ENCODE data around the gene RNASE13.

Gene RNASE13

DNA sequence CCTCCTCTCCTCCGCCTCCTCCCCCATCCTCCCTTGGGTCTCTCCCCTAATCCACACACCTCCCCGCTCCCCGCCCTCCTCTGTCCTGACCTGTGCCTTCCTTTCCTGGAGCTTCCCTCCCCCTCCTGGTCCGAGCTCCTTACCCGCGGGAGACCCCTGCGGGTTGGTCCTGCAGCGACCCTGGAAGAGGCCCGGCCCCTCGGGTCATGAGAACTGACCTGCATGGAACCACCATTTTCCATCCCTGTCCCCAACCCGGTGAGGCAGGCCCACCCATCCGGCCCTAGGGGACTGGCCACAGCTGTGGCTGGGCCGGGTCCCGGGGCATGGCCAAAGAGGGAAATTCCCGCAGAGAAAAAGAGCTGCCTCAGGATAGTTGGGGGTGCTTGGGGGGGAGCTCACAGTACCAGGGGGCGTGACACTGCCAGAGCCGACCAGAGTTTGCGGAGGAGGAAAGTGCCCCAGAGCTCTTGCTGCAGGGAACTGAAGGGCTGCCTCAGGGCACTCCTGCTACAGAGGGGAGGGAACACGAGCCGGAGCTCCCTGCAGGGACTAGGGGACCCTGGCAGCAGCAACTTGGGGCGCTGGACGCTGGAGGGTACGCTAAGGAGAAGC, 36.1 kb upstream of the RNASE13 start:
- H3K27ac Mint-ChIP-seq = peak overlapping the region; percentile 5
- H3K4me1 Mint-ChIP-seq (ENCODE audit: low read depth) = peaks cover 19% of the 10 kb centered on the region

DNA sequence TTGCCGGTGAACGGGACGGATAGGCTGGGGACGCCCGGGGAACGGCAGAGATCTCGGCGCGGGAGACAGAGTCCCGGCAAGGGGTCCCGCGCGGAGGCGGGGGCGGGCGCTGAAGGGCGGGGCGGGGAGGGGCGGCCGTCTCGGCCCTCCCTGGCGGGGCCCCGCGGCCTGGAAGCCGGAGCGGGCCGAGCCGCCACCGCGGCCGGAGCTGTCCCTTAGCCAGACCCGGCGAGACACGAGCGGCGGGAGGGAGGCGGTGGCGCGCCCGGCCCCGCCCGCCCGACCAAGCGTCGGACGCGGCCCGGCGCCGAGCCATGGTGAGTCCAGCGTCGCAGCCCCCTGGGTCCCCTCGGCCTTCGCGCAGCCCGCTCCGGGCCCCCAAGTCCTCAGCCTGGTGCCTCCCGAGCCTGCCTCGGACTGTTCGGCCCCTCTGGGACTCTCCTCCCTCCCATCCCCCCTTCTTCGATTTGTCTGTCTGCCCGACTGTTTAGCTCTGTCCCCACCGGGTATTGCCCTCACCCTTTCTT, 35.5 kb upstream of the RNASE13 start, which contains the start of gene ARHGEF40:
Gene ARHGEF40, plus strand, starts transcription at position 222 of the 527 bp plus-strand sequence. Its CDS starts 93 bp downstream, at position 315.
- H3K4me3 Mint-ChIP-seq = peak within 1 kb of the TSS; percentile 65
- no peaks in the 10 kb centered on the region for H3K9me3 Mint-ChIP-seq
- no peaks in the 10 kb centered on the region for H3K36me3 Mint-ChIP-seq (ENCODE audit: low read depth)
- peaks cover 80% of the 10 kb centered on the region for H3K27me3 Mint-ChIP-seq (ENCODE audit: low read depth)
- peaks cover 19% of the 10 kb centered on the region for H3K4me1 Mint-ChIP-seq (ENCODE audit: low read depth)
- H3K27ac Mint-ChIP-seq = peak within 1 kb of the TSS; percentile 5

More for the DNA sequence above, 36.1 kb upstream of the RNASE13 start:
- no peaks in the 10 kb centered on the region for H3K9me3 Mint-ChIP-seq
- H3K36me3 Mint-ChIP-seq (ENCODE audit: low read depth) = no peaks in the 10 kb centered on the region
- H3K4me3 Mint-ChIP-seq = peak overlapping the region; percentile 65
- peaks cover 74% of the 10 kb centered on the region for H3K27me3 Mint-ChIP-seq (ENCODE audit: low read depth)

DNA sequence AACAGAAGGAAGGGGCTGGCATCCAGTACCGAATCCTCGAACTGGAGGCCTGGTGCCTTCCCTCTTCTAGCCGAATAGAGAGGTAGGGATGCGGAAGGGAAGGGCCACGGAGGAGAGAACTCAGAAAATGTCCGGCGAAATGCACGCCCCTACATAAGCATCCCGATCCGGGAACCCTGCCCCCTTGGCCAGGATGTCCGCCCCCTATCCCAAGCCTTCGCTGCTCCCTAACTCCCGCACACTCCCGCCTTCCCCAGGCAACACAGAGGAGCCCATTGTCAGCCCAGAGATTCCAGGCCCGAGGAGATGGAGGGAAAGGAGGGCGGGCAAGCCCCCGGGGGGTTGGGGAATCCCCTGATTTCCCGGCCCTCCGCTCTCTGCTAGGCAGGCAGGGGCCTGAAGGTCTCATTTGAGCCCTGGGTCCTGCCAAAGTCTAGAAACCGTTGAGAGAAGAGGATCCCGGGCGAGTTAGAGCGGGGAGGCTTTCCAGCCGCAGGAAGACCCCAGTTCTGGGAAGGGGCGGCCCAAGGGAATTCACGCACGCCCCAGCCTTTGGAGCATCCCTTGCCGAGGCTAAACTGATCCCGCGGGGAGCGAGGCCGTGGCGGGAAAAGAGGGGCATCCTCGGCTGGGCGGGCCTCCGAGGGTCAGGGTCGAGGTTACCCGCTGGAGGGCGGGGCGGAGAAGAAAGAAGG, 34.9 kb upstream of the RNASE13 start:
- Mint-ChIP-seq H3K9me3 (no peaks in the 10 kb centered on the region), H3K4me1 (ENCODE audit: low read depth) (peaks cover 19% of the 10 kb centered on the region), H3K4me3 (peak overlapping the region; percentile 61), H3K27me3 (ENCODE audit: low read depth) (peaks cover 83% of the 10 kb centered on the region), H3K27ac (no peak overlapping the region), H3K36me3 (ENCODE audit: low read depth) (no peaks in the 10 kb centered on the region)

DNA sequence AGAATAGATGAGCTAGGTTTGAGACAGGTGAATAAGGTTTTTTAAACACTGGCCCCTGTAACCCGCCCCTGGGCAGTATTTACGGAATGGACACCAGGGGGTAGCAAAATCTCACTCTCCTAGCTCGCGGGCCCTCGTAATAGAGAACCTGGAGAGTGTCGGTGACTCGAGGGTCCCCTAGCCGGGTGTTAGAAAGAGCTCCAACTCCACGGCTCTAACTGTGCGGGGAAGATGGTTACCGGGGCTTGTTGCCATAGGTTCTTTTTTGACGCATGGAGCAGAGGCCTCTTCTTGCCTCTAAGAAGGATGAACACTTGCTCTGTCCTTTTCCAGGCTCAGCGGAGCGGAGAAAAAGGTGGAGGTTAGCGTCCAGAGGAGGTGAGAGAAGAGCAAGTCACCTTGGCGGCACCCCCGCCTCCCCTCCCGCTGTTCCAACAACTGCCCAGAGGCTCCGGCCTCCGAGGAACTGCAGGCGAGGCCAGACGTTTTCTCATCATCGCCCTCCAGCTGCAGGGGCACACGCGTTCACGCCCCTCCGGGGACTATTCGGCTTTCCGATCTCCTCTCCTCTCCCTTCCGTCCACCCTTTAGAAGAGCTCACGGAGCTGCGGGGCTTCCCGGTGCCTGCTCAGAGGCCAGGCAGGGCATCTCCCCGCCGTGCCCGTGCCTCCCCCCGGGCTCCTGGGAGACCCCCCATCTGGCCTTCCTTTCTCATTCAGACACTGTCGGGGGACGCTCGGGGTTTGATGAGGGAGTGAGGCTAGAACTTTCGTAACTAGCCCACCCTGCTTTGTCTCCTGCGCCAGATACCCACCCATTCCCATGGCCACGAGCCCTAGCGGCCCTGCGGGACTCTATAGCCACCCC, 34.1 kb upstream of the RNASE13 start:
- Mint-ChIP-seq H3K9me3 (no peaks in the 10 kb centered on the region), H3K4me3 (peak overlapping the region; percentile 21), H3K27ac (no peak overlapping the region), H3K27me3 (ENCODE audit: low read depth) (peaks cover 81% of the 10 kb centered on the region), H3K36me3 (ENCODE audit: low read depth) (no peaks in the 10 kb centered on the region), H3K4me1 (ENCODE audit: low read depth) (peaks cover 19% of the 10 kb centered on the region)

DNA sequence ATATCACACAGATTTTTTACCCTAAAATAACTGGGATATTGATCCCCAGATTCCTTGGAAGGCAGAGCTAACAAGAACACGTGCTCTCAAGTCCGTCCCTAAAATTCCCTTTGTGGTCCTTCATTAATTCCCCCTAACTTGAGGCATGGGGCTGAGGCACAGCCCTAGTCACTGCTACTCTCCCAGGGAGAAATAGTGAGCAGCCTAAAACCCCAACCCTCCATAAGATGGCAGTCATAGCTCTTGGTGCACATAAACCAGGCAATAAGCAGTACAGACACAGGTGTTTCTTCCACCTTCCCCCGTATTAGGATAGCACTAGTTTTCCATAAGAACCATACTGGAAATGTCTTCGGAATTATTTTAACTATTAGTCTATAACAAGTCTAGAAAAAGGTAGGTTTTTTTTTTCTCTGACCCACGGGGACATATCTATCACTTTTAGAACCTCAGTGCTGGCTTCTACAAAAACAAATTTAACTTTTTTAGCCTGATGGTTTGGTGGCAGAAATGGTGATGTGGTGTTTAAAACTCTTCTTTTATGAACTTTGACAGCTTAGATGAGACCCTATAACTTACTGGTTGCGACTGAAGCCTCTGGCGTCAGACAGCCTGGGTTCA, 32.4 kb upstream of the RNASE13 start:
- H3K36me3 Mint-ChIP-seq (ENCODE audit: low read depth) = no peaks in the 10 kb centered on the region
- H3K27me3 Mint-ChIP-seq (ENCODE audit: low read depth) = peaks cover 72% of the 10 kb centered on the region
- no peaks in the 10 kb centered on the region for H3K9me3 Mint-ChIP-seq
- no peak overlapping the region for H3K27ac Mint-ChIP-seq
- H3K4me1 Mint-ChIP-seq (ENCODE audit: low read depth) = peaks cover 16% of the 10 kb centered on the region
- no peak overlapping the region for H3K4me3 Mint-ChIP-seq

DNA sequence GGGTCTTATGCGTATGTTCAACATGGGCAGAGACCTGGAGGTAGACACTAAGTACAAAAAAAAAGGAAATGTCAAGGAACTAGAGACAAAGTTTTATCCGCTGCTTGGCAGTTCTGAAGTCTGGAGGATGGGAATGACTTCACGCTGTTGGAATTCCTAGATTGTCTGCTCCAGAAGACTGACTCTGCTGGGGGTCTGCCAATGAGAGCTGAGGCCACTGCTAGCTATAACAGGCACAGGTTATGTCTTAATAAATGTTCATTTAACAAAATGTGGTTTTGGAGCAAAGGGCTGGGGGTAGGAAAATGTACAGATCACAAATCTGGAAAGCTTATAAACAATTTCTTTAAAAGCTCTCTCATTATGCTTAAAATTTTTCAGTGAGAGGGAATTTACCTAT, 28.9 kb upstream of the RNASE13 start:
- peaks cover 53% of the 10 kb centered on the region for H3K27me3 Mint-ChIP-seq (ENCODE audit: low read depth)
- no peak overlapping the region for H3K27ac Mint-ChIP-seq
- no peak overlapping the region for H3K4me3 Mint-ChIP-seq
- H3K9me3 Mint-ChIP-seq = no peaks in the 10 kb centered on the region
- H3K36me3 Mint-ChIP-seq (ENCODE audit: low read depth) = no peaks in the 10 kb centered on the region
- peaks cover under 1% of the 10 kb centered on the region for H3K4me1 Mint-ChIP-seq (ENCODE audit: low read depth)

DNA sequence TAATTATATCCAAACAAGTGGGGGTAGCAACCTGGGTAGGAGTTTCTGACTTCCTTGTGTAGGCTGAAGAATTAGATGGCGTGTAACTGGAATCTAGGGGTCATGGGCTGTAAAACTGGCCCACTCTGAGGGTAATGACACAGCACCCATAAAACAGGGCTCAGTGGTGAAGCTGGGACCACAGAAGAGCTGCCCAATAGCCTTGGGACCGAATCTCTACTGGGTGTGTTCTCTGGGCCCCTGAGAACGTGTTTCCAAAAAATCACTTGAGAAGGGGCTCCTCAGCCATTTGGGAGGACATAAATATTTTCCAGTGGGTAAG, 26.7 kb upstream of the RNASE13 start:
- H3K4me1 Mint-ChIP-seq (ENCODE audit: low read depth) = no peaks in the 10 kb centered on the region
- no peaks in the 10 kb centered on the region for H3K9me3 Mint-ChIP-seq
- H3K27me3 Mint-ChIP-seq (ENCODE audit: low read depth) = peaks cover 36% of the 10 kb centered on the region
- H3K36me3 Mint-ChIP-seq (ENCODE audit: low read depth) = no peaks in the 10 kb centered on the region
- no peak overlapping the region for H3K27ac Mint-ChIP-seq
- H3K4me3 Mint-ChIP-seq = no peak overlapping the region

DNA sequence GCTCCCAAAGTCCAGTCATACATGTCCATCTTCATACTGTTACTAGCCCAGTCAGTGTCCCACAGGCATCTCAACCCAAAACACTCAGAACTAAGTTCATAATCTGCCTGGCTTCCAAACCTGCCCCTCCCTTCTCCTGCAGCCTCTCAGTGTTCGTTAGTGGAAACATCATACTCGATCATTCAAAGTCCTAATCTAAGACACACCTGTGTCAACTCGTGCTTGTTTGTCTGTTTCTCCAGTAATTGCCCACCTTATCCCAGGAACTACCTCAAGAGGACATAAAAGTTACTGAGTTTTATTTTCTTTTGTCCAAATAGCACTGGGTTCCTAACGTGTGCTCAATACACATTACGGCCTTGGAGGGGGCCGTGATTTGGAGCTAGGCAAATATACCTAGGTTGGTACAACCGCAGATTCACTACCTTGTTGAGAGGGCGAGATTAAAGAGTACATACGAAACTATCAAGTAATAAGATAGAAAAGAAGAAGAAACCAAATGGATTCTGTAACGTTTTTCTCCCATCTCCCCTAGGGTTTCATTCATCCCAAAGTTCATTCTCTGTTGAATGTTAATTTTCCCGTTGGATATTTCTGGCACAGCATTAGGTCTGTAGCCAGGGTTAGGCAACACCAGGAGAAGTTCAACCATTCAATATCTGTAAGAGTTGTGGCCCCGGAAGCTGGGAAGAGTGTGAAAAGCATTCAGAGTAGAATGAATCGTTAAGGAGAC, 26.2 kb upstream of the RNASE13 start:
- Mint-ChIP-seq H3K4me1 (ENCODE audit: low read depth) (no peaks in the 10 kb centered on the region), H3K4me3 (no peak overlapping the region), H3K27me3 (ENCODE audit: low read depth) (peaks cover 32% of the 10 kb centered on the region), H3K27ac (no peak overlapping the region), H3K36me3 (ENCODE audit: low read depth) (no peaks in the 10 kb centered on the region), H3K9me3 (no peaks in the 10 kb centered on the region)

DNA sequence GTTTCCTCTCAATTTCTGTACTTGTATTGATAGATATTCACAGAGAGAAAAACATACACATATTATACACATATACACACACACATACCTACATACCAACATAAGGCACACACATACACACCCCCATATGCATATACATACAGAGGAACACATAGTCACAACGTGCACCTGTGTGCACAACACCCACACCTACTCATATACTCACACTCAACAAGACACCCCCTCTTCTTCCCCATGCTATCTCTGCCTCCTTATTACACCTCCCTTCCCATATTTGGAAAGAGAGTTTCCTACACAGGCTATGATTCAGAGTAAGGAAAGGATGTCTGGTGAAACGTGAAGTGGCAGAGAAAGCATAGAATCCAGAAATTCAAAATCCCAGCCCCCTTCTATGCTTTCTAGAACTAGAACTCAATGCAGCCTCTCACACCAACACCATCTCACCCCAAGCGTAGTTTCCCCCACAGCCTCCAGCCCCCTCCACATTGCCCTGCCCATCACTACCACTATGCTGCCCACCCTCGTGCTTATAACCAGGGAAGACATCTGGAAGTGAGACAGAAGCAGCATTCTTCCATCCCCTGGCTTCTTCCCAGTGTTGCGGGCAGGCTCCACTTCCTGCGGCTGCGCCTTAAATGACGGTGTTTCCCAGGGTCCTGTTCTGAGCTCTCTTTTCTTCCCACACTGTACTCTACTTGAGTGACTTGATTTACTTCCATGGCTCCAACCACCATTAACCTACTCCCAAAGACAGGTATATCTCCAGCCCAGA, 25.4 kb upstream of the RNASE13 start:
- Mint-ChIP-seq H3K9me3 (no peaks in the 10 kb centered on the region), H3K27me3 (ENCODE audit: low read depth) (peaks cover 24% of the 10 kb centered on the region), H3K27ac (no peak overlapping the region), H3K4me3 (no peak overlapping the region), H3K4me1 (ENCODE audit: low read depth) (no peaks in the 10 kb centered on the region), H3K36me3 (ENCODE audit: low read depth) (no peaks in the 10 kb centered on the region)

DNA sequence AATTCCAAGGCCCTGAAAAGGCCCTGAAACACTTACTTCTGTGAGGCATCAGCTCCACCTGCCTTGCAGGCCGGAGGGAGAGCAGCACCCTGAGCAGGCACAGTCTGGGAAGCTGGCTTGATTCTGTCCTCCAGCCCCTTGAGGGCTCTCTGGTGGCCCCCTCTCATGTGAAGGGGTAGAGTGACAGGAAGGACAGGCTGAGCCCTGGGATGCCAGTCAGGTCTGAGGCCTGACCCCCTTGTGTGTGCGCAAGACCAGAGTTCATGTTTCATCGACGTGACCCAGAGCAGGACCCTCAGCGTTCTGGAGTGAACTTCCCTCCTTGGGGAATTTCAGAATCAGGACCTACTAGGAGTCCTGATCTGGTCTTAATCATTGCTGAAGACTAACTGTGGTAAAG, 24.3 kb upstream of the RNASE13 start:
- H3K27ac Mint-ChIP-seq = no peak overlapping the region
- H3K27me3 Mint-ChIP-seq (ENCODE audit: low read depth) = peaks cover 22% of the 10 kb centered on the region
- H3K4me1 Mint-ChIP-seq (ENCODE audit: low read depth) = no peaks in the 10 kb centered on the region
- H3K4me3 Mint-ChIP-seq = no peak overlapping the region
- H3K36me3 Mint-ChIP-seq (ENCODE audit: low read depth) = no peaks in the 10 kb centered on the region
- no peaks in the 10 kb centered on the region for H3K9me3 Mint-ChIP-seq

DNA sequence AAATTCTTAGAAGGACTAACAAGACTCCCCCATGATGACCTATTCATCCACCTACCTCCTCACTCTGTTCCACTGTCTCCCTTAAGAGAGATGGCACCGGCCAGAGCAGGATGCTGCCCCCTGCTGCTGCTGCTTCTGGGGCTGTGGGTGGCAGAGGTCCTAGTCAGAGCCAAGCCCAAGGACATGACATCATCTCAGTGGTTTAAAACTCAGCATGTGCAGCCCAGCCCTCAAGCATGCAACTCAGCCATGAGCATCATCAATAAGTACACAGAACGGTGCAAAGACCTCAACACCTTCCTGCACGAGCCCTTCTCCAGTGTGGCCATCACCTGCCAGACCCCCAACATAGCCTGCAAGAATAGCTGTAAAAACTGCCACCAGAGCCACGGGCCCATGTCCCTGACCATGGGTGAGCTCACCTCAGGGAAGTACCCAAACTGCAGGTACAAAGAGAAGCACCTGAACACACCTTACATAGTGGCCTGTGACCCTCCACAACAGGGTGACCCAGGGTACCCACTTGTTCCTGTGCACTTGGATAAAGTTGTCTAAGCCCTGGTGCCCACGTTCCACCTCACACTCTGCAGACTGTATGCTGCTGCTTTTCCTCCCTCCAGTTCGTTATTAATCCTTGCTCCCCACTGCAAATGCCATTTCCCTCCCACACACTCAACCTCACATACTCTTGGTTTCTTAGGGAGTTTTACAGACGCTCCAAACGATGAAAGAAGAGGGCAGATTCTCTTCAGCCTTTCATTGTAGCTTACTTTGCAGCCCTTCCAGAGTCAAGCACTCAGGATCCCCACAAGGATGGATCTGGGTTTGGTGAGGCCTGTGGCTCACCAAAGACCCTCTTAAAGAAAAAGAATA, 23.4 kb upstream of the RNASE13 start, which contains the start of gene RNASE8:
Gene RNASE8, plus strand, starts transcription at position 20 of the 873 bp plus-strand sequence. Its CDS starts 71 bp downstream, at position 91.
- H3K27ac Mint-ChIP-seq = no peak within 1 kb of the TSS
- no peaks in the 10 kb centered on the region for H3K36me3 Mint-ChIP-seq (ENCODE audit: low read depth)
- H3K4me1 Mint-ChIP-seq (ENCODE audit: low read depth) = no peaks in the 10 kb centered on the region
- H3K4me3 Mint-ChIP-seq = no peak within 1 kb of the TSS
- peaks cover 16% of the 10 kb centered on the region for H3K27me3 Mint-ChIP-seq (ENCODE audit: low read depth)
- H3K9me3 Mint-ChIP-seq = no peaks in the 10 kb centered on the region

DNA sequence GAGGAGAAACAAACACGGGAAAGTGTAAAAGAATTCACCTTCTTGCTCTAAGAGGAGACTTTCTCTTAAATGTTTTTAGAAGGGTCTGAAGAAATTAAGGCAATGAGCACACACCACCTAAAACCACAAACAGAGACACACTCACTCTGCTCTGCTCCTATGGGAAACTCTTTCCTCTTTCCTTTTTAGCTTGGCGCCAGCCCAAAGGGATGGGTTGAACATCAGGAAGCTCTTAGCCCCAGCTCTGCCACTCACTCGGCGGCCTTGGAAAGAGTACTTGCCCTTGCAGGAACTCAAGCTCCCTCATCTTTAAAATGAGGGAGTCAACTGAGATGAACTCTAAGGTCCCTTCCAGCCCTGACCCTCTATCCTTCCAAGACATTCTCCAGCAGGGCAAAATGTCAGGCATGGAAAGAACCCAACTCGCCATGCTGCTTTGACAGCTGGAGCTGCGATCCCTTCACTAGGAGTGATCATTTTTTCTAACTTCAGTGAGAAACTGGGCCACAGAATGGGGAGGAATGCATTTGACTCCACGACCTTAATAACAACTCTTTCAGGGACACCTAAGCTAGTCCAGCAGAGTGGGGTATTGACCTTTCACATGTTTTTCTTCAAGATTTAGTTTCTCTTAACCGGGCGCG, 22.0 kb upstream of the RNASE13 start:
- H3K36me3 Mint-ChIP-seq (ENCODE audit: low read depth) = no peaks in the 10 kb centered on the region
- peaks cover 16% of the 10 kb centered on the region for H3K27me3 Mint-ChIP-seq (ENCODE audit: low read depth)
- H3K4me3 Mint-ChIP-seq = no peak overlapping the region
- H3K4me1 Mint-ChIP-seq (ENCODE audit: low read depth) = no peaks in the 10 kb centered on the region
- no peaks in the 10 kb centered on the region for H3K9me3 Mint-ChIP-seq
- H3K27ac Mint-ChIP-seq = no peak overlapping the region
